ENCODE measurements around the gene NDUFB5. TPM values are rescaled to one million over a fixed set of nuclear protein-coding genes. Genes with fewer than 3 reads are reported as not detected.

Gene NDUFB5
- total RNA-seq, 1 donor from 2014 or later: 73.7 TPM

- peaks cover 54% of the 10 kb centered on the region for H4K20me1 ChIP-seq (ENCODE audit: insufficient read depth, low read length)
- H3K4me3 Mint-ChIP-seq (ENCODE audit: unreplicated experiment): no peak overlapping the region
- H3K36me3 ChIP-seq (ENCODE audit: insufficient read depth, low read length): no peaks in the 10 kb centered on the region
- no peaks in the 10 kb centered on the region for H3K9me3 ChIP-seq (ENCODE audit: insufficient read depth, low read depth, low read length)
- no peaks in the 10 kb centered on the region for H3K27me3 Mint-ChIP-seq (ENCODE audit: low read depth, unreplicated experiment)
- no peak overlapping the region for H3K27ac ChIP-seq (ENCODE audit: low read depth, low read length)
- H3K9me3 Mint-ChIP-seq (ENCODE audit: unreplicated experiment): no peaks in the 10 kb centered on the region
- H3K27ac Mint-ChIP-seq (ENCODE audit: unreplicated experiment): no peak overlapping the region
- H2AFZ ChIP-seq (ENCODE audit: low read depth, low read length): no peak overlapping the region
- no peak for FAIRE-seq
- H3K79me2 ChIP-seq (ENCODE audit: insufficient read depth, low read length): peaks cover 89% of the 10 kb centered on the region
- no peaks in the 10 kb centered on the region for H3K36me3 Mint-ChIP-seq (ENCODE audit: low read depth, unreplicated experiment)
- H3K4me1 Mint-ChIP-seq (ENCODE audit: low read depth, unreplicated experiment): no peaks in the 10 kb centered on the region
- TF ChIP-seq CTCF (IDR thresholded peaks at IDR 0.05; ENCODE audit: insufficient read depth, low read depth, low read length) (no peak), EZH2 (IDR thresholded peaks at IDR 0.05; ENCODE audit: insufficient read depth, low read length) (no peak)
- no peak overlapping the region for H3K4me3 ChIP-seq (ENCODE audit: insufficient read depth, low read depth, low read length)
- H3K4me1 ChIP-seq (ENCODE audit: insufficient read depth, low read length): no peaks in the 10 kb centered on the region
- no peak overlapping the region for H3K9ac ChIP-seq (ENCODE audit: low read length)
- no peak for DNase-seq (ENCODE audit: low read depth)
- H3K4me2 ChIP-seq (ENCODE audit: low read length): peak overlapping the region; percentile 41
- no peaks in the 10 kb centered on the region for H3K27me3 ChIP-seq (ENCODE audit: insufficient read depth, low read length)
These were observed 66.7 kb downstream of the NDUFB5 start for GRCh38 chr3:179671309-179671708.

DNA sequence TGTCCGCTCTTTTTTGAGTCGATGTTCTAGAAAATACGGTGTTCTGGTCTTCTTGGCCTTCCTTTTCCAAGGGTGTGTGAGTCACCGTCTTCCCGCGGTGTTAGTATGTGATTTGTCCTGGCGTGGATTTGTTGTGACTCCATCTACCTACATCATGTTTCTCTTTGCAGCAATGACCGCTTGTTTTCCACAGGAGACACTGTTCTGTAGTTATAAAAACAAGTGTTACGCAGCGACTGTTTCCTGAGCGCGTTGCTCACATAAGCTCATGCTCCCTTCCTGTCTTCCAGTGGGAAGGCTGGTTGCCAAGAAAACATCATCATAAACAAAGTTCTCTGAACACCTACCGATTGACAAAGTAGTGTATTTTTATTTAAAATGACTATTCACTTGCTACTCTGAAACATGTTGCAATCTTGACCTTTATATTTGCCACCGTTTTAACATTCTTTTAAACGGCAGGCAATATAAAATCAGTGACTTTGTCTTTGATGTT lies 67.2 kb downstream of the NDUFB5 start:
- Mint-ChIP-seq H3K9me3 (ENCODE audit: unreplicated experiment) (no peaks in the 10 kb centered on the region), H3K27me3 (ENCODE audit: low read depth, unreplicated experiment) (no peaks in the 10 kb centered on the region), H3K4me1 (ENCODE audit: low read depth, unreplicated experiment) (no peaks in the 10 kb centered on the region), H3K27ac (ENCODE audit: unreplicated experiment) (no peak overlapping the region), H3K4me3 (ENCODE audit: unreplicated experiment) (no peak overlapping the region), H3K36me3 (ENCODE audit: low read depth, unreplicated experiment) (no peaks in the 10 kb centered on the region)
- no peak overlapping the region for H2AFZ ChIP-seq (ENCODE audit: low read depth, low read length)
- H3K36me3 ChIP-seq (ENCODE audit: insufficient read depth, low read length): no peaks in the 10 kb centered on the region
- no peak overlapping the region for H3K9ac ChIP-seq (ENCODE audit: low read length)
- DNase-seq (ENCODE audit: low read depth) (peak; percentile 29), FAIRE-seq (no peak)
- H3K4me2 ChIP-seq (ENCODE audit: low read length): peak overlapping the region; percentile 41
- H3K9me3 ChIP-seq (ENCODE audit: insufficient read depth, low read depth, low read length): no peaks in the 10 kb centered on the region
- TF ChIP-seq CTCF (IDR thresholded peaks at IDR 0.05; ENCODE audit: insufficient read depth, low read depth, low read length): no peak
- no peak for TF ChIP-seq EZH2 (IDR thresholded peaks at IDR 0.05; ENCODE audit: insufficient read depth, low read length)
- peaks cover 89% of the 10 kb centered on the region for H3K79me2 ChIP-seq (ENCODE audit: insufficient read depth, low read length)
- peaks cover 54% of the 10 kb centered on the region for H4K20me1 ChIP-seq (ENCODE audit: insufficient read depth, low read length)
- H3K27ac ChIP-seq (ENCODE audit: low read depth, low read length): peak overlapping the region; percentile 17
- no peaks in the 10 kb centered on the region for H3K27me3 ChIP-seq (ENCODE audit: insufficient read depth, low read length)
- no peaks in the 10 kb centered on the region for H3K4me1 ChIP-seq (ENCODE audit: insufficient read depth, low read length)
- H3K4me3 ChIP-seq (ENCODE audit: insufficient read depth, low read depth, low read length): no peak overlapping the region

DNA sequence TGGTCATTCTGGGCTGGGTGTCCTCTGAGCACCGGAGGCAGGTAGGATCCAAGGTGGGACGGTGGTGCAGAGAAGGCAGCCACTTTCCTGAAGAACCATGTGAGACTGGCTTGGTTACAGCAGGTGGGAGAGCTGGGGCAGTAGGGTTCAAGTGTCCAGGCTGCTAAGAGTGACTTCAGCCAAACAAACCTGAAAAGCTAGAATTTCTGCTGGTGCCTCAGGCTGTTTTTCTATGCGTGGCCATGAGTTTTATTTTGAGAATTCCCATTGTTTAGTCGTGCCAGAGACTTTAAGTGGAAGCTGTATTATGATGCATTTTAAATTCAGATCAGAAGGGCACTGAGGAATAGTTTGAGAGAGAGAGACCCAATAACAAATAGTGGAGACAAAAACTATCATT lies 68.3 kb downstream of the NDUFB5 start:
- Mint-ChIP-seq H3K9me3 (ENCODE audit: unreplicated experiment) (no peaks in the 10 kb centered on the region), H3K36me3 (ENCODE audit: low read depth, unreplicated experiment) (no peaks in the 10 kb centered on the region), H3K27ac (ENCODE audit: unreplicated experiment) (no peak overlapping the region), H3K4me3 (ENCODE audit: unreplicated experiment) (no peak overlapping the region), H3K27me3 (ENCODE audit: low read depth, unreplicated experiment) (no peaks in the 10 kb centered on the region), H3K4me1 (ENCODE audit: low read depth, unreplicated experiment) (no peaks in the 10 kb centered on the region)
- Histone ChIP-seq H3K4me3 (ENCODE audit: insufficient read depth, low read depth, low read length) (no peak overlapping the region), H4K20me1 (ENCODE audit: insufficient read depth, low read length) (peaks cover 46% of the 10 kb centered on the region), H3K36me3 (ENCODE audit: insufficient read depth, low read length) (no peaks in the 10 kb centered on the region), H3K4me2 (ENCODE audit: low read length) (no peak overlapping the region), H3K9ac (ENCODE audit: low read length) (no peak overlapping the region), H3K27ac (ENCODE audit: low read depth, low read length) (no peak overlapping the region), H3K27me3 (ENCODE audit: insufficient read depth, low read length) (no peaks in the 10 kb centered on the region), H3K4me1 (ENCODE audit: insufficient read depth, low read length) (no peaks in the 10 kb centered on the region), H3K79me2 (ENCODE audit: insufficient read depth, low read length) (peaks cover 89% of the 10 kb centered on the region), H3K9me3 (ENCODE audit: insufficient read depth, low read depth, low read length) (no peaks in the 10 kb centered on the region), H2AFZ (ENCODE audit: low read depth, low read length) (no peak overlapping the region)
- no peak for FAIRE-seq
- TF ChIP-seq CTCF (IDR thresholded peaks at IDR 0.05; ENCODE audit: insufficient read depth, low read depth, low read length) (no peak), EZH2 (IDR thresholded peaks at IDR 0.05; ENCODE audit: insufficient read depth, low read length) (no peak)
- DNase-seq (ENCODE audit: low read depth): no peak
